ENCODE measurements around the gene TAC4. TPM values are rescaled to one million over a fixed set of nuclear protein-coding genes. Genes with fewer than 3 reads are reported as not detected.
"Not testable (repeated sequence)": the region's sequence is repeated elsewhere in the genome, so short reads cannot be mapped to it uniquely, and the experiment has no call there.

TAC4 gene
- total RNA-seq, 2 experiments from 2014 or later = not detected

GRCh38 chr17:49836111-49837030 lies 11.5 kb downstream of the TAC4 start:
- no peaks in the 10 kb centered on the region for H3K27me3 Mint-ChIP-seq (ENCODE audit: low read depth)
- no peaks in the 10 kb centered on the region for H3K4me1 Mint-ChIP-seq (ENCODE audit: low read depth)
- CTCF ChIA-PET = interaction anchor here (0.6 kb wide), 1 partner anchor 160 kb away, joined by 3 read pairs; no protein-coding TSS in a partner anchor
- H3K4me3 Mint-ChIP-seq = no peak overlapping the region
- H3K36me3 Mint-ChIP-seq (ENCODE audit: low read depth) = peaks cover 21% of the 10 kb centered on the region
- no peak overlapping the region for H3K27ac Mint-ChIP-seq
- no peak for DNase-seq
- intact Hi-C loops (cut with micrococcal nuclease) = no loop called here
- H3K9me3 Mint-ChIP-seq = no peaks in the 10 kb centered on the region

GRCh38 chr17:49835472-49835871 lies 12.4 kb downstream of the TAC4 start:
- H3K4me1 Mint-ChIP-seq (ENCODE audit: low read depth) = no peaks in the 10 kb centered on the region
- intact Hi-C loops (cut with micrococcal nuclease) = no loop called here
- no peaks in the 10 kb centered on the region for H3K27me3 Mint-ChIP-seq (ENCODE audit: low read depth)
- DNase-seq = no peak
- no peak overlapping the region for H3K4me3 Mint-ChIP-seq
- peaks cover 21% of the 10 kb centered on the region for H3K36me3 Mint-ChIP-seq (ENCODE audit: low read depth)
- no peak overlapping the region for H3K27ac Mint-ChIP-seq
- no peaks in the 10 kb centered on the region for H3K9me3 Mint-ChIP-seq
- CTCF ChIA-PET = no interaction called here

- no peak for DNase-seq
- peaks cover 21% of the 10 kb centered on the region for H3K36me3 Mint-ChIP-seq (ENCODE audit: low read depth)
- H3K27me3 Mint-ChIP-seq (ENCODE audit: low read depth) = no peaks in the 10 kb centered on the region
- H3K9me3 Mint-ChIP-seq = no peaks in the 10 kb centered on the region
- CTCF ChIA-PET = interaction anchor here (1.5 to 2.7 kb wide), 2 partner anchors 164 to 277 kb away, joined by 3 to 7 read pairs; no protein-coding TSS in a partner anchor
- no peak overlapping the region for H3K27ac Mint-ChIP-seq
- intact Hi-C loops (cut with micrococcal nuclease) = no loop called here
- no peaks in the 10 kb centered on the region for H3K4me1 Mint-ChIP-seq (ENCODE audit: low read depth)
- no peak overlapping the region for H3K4me3 Mint-ChIP-seq
These were observed 13.6 kb downstream of the TAC4 start for GRCh38 chr17:49834118-49834743.

- DNase-seq = no peak
- Mint-ChIP-seq H3K27ac (no peak overlapping the region), H3K27me3 (ENCODE audit: low read depth) (no peaks in the 10 kb centered on the region), H3K4me3 (no peak overlapping the region), H3K4me1 (ENCODE audit: low read depth) (no peaks in the 10 kb centered on the region), H3K36me3 (ENCODE audit: low read depth) (peaks cover 27% of the 10 kb centered on the region), H3K9me3 (no peaks in the 10 kb centered on the region)
- CTCF ChIA-PET = interaction anchor here (1.5 to 2.7 kb wide), 2 partner anchors 165 to 276 kb away, joined by 3 to 7 read pairs; no protein-coding TSS in a partner anchor
- intact Hi-C loops (cut with micrococcal nuclease) = no loop called here
These were observed 14.8 kb downstream of the TAC4 start for GRCh38 chr17:49832840-49833599.

GRCh38 chr17:49830605-49831004 lies 17.3 kb downstream of the TAC4 start:
- Mint-ChIP-seq H3K4me1 (ENCODE audit: low read depth) (no peaks in the 10 kb centered on the region), H3K4me3 (no peak overlapping the region), H3K27me3 (ENCODE audit: low read depth) (no peaks in the 10 kb centered on the region), H3K27ac (no peak overlapping the region), H3K36me3 (ENCODE audit: low read depth) (peaks cover 38% of the 10 kb centered on the region), H3K9me3 (no peaks in the 10 kb centered on the region)
- CTCF ChIA-PET = interaction anchor here (1.3 kb wide), 1 partner anchor 121 kb away, joined by 4 read pairs; no protein-coding TSS in a partner anchor
- intact Hi-C loops (cut with micrococcal nuclease) = no loop called here
- no peak for DNase-seq

GRCh38 chr17:49829026-49829425 lies 18.8 kb downstream of the TAC4 start:
- CTCF ChIA-PET = no interaction called here
- DNase-seq = no peak
- no peak overlapping the region for H3K27ac Mint-ChIP-seq
- peaks cover 38% of the 10 kb centered on the region for H3K36me3 Mint-ChIP-seq (ENCODE audit: low read depth)
- H3K27me3 Mint-ChIP-seq (ENCODE audit: low read depth) = no peaks in the 10 kb centered on the region
- no peaks in the 10 kb centered on the region for H3K4me1 Mint-ChIP-seq (ENCODE audit: low read depth)
- intact Hi-C loops (cut with micrococcal nuclease) = no loop called here
- no peak overlapping the region for H3K4me3 Mint-ChIP-seq
- H3K9me3 Mint-ChIP-seq = no peaks in the 10 kb centered on the region

- H3K4me1 Mint-ChIP-seq (ENCODE audit: low read depth); H3K9me3 Mint-ChIP-seq; H3K27ac Mint-ChIP-seq; H3K27me3 Mint-ChIP-seq (ENCODE audit: low read depth); CTCF ChIA-PET; H3K4me3 Mint-ChIP-seq; DNase-seq; intact Hi-C loops (cut with micrococcal nuclease): not testable (repeated sequence)
- H3K36me3 Mint-ChIP-seq (ENCODE audit: low read depth) = peaks cover 33% of the 10 kb centered on the region
These were observed 19.5 kb downstream of the TAC4 start for GRCh38 chr17:49828325-49828724.

- peaks cover 13% of the 10 kb centered on the region for H3K4me1 Mint-ChIP-seq (ENCODE audit: low read depth)
- intact Hi-C loops (cut with micrococcal nuclease) = no loop called here
- H3K27me3 Mint-ChIP-seq (ENCODE audit: low read depth) = no peaks in the 10 kb centered on the region
- CTCF ChIA-PET = no interaction called here
- H3K9me3 Mint-ChIP-seq = no peaks in the 10 kb centered on the region
- peaks cover 45% of the 10 kb centered on the region for H3K36me3 Mint-ChIP-seq (ENCODE audit: low read depth)
- H3K27ac Mint-ChIP-seq = no peak overlapping the region
- DNase-seq = no peak
- no peak overlapping the region for H3K4me3 Mint-ChIP-seq
These were observed 22.2 kb downstream of the TAC4 start for GRCh38 chr17:49825645-49826044.

GRCh38 chr17:49823614-49824013 lies 24.3 kb downstream of the TAC4 start:
- H3K4me3 Mint-ChIP-seq = no peak overlapping the region
- no peak overlapping the region for H3K27ac Mint-ChIP-seq
- intact Hi-C loops (cut with micrococcal nuclease) = no loop called here
- H3K4me1 Mint-ChIP-seq (ENCODE audit: low read depth) = peaks cover 23% of the 10 kb centered on the region
- DNase-seq = no peak
- H3K27me3 Mint-ChIP-seq (ENCODE audit: low read depth) = no peaks in the 10 kb centered on the region
- H3K9me3 Mint-ChIP-seq = no peaks in the 10 kb centered on the region
- CTCF ChIA-PET = no interaction called here
- H3K36me3 Mint-ChIP-seq (ENCODE audit: low read depth) = peaks cover 51% of the 10 kb centered on the region

- DNase-seq = no peak
- H3K27ac Mint-ChIP-seq = no peak overlapping the region
- CTCF ChIA-PET = interaction anchor here (0.7 kb wide), 1 partner anchor 40 kb away, joined by 5 read pairs; no protein-coding TSS in a partner anchor
- H3K4me1 Mint-ChIP-seq (ENCODE audit: low read depth) = peaks cover 31% of the 10 kb centered on the region
- intact Hi-C loops (cut with micrococcal nuclease) = no loop called here
- no peak overlapping the region for H3K4me3 Mint-ChIP-seq
- peaks cover 52% of the 10 kb centered on the region for H3K36me3 Mint-ChIP-seq (ENCODE audit: low read depth)
- no peaks in the 10 kb centered on the region for H3K9me3 Mint-ChIP-seq
- H3K27me3 Mint-ChIP-seq (ENCODE audit: low read depth) = no peaks in the 10 kb centered on the region
These were observed 25.0 kb downstream of the TAC4 start for GRCh38 chr17:49822829-49823228.

- H3K4me3 Mint-ChIP-seq = no peak overlapping the region
- no peaks in the 10 kb centered on the region for H3K27me3 Mint-ChIP-seq (ENCODE audit: low read depth)
- no peaks in the 10 kb centered on the region for H3K9me3 Mint-ChIP-seq
- intact Hi-C loops (cut with micrococcal nuclease) = no loop called here
- peaks cover 40% of the 10 kb centered on the region for H3K4me1 Mint-ChIP-seq (ENCODE audit: low read depth)
- H3K36me3 Mint-ChIP-seq (ENCODE audit: low read depth) = peaks cover 53% of the 10 kb centered on the region
- CTCF ChIA-PET = interaction anchor here (0.6 to 0.7 kb wide), 5 partner anchors 15 to 297 kb away, joined by 3 to 5 read pairs (median 3); no protein-coding TSS in a partner anchor
- DNase-seq = no peak
- no peak overlapping the region for H3K27ac Mint-ChIP-seq
These were observed 26.0 kb downstream of the TAC4 start for GRCh38 chr17:49821916-49822315.

- CTCF ChIA-PET = interaction anchor here (0.7 kb wide), 2 partner anchors 113 to 187 kb away, joined by 3 to 4 read pairs; no protein-coding TSS in a partner anchor
- Mint-ChIP-seq H3K27ac (no peak overlapping the region), H3K36me3 (ENCODE audit: low read depth) (peaks cover 57% of the 10 kb centered on the region), H3K4me3 (no peak overlapping the region), H3K9me3 (no peaks in the 10 kb centered on the region), H3K27me3 (ENCODE audit: low read depth) (no peaks in the 10 kb centered on the region), H3K4me1 (ENCODE audit: low read depth) (peaks cover 45% of the 10 kb centered on the region)
- DNase-seq = no peak
- intact Hi-C loops (cut with micrococcal nuclease) = no loop called here
These were observed 26.4 kb downstream of the TAC4 start for GRCh38 chr17:49821466-49821865.

All from activated naive CD4-positive, alpha-beta T cell treated with anti-CD3 and anti-CD28 coated beads for 36 hours (primary cell).